Measurements from ENCODE around the gene H2AZ2.
"Not testable (repeated sequence)": the region's sequence is repeated elsewhere in the genome, so short reads cannot be mapped to it uniquely, and the experiment has no call there.

Gene H2AZ2

GRCh38 chr7:44811093-44811492 lies 36.8 kb downstream of the H2AZ2 start:
- DNase-seq = no peak

- DNase-seq = no peak
Observed at GRCh38 chr7:44808914-44809393, 38.9 kb downstream of the H2AZ2 start.

GRCh38 chr7:44805950-44806349 lies 41.9 kb downstream of the H2AZ2 start:
- no peak for DNase-seq

DNA sequence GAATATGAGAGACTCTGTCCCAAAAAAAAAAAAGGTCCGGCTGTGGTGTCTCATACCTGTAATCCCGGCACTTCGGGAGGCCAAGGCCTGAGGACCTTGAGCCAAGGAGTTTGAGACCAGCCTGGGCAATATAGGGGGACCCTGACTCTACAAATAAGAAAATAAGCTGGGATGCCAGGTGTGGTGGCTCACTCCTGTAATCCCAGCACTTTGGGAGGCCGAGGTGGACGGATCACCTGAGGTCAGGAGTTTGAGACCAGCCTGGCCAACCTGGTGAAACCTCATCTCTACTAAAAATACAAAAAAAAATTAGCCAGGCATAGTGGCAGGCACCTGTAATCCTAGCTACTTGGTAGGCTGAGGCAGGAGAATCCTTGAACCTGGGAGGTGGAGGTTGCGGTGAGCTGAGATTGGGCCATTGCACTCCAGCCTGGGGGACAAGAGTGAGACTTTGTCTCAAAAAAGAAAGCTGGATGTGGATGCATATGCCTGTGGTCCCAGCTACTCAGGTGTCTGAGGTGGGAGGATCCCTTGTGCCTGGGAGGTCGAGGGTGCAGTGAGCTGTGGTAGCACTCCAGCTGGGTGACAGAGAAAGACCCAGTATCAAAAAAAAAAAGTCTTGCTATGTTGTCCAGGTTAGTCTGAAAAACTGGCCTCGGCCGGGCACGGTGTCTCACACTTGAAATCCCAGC lies 43.9 kb downstream of the H2AZ2 start:
- DNase-seq = not testable (repeated sequence)

- no peak for DNase-seq
Observed at GRCh38 chr7:44802418-44803025, 45.4 kb downstream of the H2AZ2 start.

DNA sequence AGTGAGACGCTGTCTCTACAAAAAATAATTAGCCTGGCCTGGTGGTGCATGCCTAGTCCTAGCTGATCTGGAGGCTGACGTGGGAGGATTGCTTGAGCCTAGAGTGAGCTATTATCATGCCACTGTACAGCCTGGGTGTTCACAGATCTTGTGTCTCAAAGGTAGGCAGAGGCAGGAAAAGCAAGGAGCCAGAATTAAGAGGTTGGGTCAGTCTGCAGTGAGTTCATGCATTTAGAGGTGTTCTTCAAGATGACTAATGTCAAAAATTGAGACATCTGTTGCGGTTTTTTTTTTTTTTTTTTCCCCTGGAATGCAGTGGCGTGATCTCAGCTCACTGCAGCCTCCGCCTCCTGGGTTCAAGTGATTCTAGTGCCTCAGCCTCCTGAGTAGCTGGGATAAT lies 46.0 kb downstream of the H2AZ2 start:
- no peak for DNase-seq

DNA sequence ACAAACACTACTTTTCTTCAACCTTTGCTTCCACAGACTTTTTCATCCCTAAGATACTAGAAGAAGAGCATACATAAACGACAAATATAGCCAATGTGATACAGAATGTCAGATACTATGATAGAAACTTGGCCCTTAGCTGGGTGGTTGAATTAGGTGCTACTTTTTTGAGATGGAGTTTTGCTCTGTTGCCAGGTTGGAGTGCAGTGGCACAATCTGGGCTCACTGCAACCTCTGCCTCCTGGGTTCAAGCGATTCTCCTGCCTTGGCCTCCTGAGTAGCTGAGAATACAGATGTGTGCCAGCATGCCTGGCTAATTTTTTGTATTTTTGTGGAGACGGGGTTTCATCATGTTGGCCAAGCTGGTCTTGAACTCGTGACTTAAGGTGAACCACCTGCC lies 47.9 kb downstream of the H2AZ2 start:
- DNase-seq = no peak

DNA sequence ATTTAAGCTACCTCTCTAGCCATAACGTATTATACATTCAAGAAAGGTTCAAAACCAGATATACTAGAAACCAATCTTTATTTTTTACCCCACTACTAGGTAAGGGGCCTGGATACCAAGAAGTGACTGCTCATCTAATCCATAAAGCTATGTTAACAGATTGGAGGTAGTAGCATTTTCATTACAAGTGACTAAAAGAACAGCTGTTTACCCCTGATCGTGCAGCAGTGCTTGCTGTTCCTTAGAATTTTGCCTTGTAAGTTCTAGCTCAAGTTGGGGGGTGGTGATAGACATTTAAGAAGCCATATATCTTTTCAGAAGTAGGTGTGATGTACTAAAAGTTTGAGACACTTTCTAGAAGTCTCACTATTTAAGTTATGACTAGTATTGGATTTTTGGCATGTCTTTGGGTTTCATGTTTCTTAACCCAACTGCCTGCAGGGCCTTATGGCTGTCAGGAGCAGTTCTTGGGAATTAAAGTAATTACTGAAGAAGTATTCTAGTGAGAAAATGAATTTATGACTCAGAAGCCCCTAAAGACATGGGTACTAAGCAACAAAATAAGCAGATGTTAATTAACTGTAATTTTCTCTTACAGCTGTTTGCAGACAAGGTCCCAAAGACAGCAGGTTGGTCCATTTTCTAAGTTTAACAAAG lies 49.1 kb downstream of the H2AZ2 start:
- DNase-seq = no peak

DNA sequence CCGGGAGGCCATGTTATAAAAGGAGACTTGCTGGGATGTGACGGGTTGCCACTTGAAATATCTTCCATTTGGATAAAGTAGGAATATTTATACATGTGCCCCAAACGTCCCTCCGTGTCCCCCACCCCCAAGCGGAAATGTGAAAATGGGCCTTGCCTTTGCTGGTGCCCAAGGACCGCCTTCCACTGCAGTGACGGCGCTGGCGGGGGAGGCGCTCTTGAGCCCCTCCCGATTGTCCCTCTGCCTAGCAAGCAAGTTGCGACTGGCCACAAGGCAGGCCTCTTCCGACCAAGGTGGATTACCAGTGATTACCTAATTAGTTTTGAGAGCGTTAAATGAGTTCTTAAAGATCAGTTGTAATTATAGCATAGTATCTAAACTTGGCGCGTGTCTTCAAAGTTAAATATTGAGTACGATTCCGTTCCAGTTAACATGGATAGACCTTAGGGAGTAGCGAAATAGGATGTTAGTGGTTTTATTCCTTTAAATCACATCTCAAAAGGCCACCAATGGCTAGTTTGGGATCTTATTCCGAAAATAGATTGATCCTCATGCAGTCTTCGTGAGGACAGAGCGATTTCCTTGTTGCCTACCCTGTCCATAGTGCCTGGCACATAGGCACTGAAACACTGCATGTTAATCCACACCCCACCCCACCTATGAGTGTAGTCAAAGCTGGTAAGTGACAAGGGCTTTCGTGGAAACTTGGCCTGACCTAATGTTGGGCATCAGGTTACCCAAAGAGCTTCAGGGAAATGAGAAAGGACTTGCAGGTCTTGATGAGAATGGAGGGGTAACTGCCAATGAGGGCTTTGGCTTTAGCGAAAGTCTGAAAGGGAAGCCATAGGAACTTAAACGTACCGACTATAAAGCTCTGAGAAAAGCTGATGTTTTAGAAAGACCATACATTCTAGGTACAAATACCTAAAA lies 50.3 kb downstream of the H2AZ2 start:
- peak; percentile 52 to 76 for DNase-seq

GRCh38 chr7:44796504-44797328 lies 51.2 kb downstream of the H2AZ2 start, which contains the start of gene PPIA:
PPIA (plus strand) TSS chr7:44796681; CDS start chr7:44796725, 44 bp downstream.
- peak; percentile 77 to 84 for DNase-seq

DNA sequence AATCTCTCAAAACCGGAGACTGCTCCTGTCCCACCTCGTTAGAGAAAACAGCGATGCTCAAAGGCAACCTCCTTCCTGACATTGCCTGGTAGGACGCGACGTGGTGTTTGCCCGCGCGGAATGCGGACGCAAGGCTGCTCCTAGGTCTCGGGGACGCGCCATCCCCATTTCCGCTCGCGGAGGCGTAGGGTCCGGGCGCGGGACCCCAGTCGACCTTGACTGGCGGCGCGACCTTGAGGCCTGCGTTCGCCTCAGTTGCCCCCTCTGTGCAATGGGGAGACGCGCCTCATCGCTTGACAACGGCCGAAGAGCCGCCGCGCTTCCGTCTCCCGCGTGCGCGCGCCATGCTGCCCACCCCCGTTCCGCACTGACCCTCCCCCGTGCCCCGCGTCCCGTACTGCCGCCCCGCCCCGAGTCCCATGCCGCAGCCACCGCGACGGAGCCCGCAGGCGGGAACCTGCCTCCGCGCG lies 51.8 kb downstream of the H2AZ2 start:
- no peak for DNase-seq

- no peak for DNase-seq
Observed at GRCh38 chr7:44794331-44794730, 53.6 kb downstream of the H2AZ2 start.

- no peak for DNase-seq
Observed at GRCh38 chr7:44793919-44794318, 54.0 kb downstream of the H2AZ2 start.

GRCh38 chr7:44791278-44792219 lies 56.3 kb downstream of the H2AZ2 start:
- no peak for DNase-seq

DNA sequence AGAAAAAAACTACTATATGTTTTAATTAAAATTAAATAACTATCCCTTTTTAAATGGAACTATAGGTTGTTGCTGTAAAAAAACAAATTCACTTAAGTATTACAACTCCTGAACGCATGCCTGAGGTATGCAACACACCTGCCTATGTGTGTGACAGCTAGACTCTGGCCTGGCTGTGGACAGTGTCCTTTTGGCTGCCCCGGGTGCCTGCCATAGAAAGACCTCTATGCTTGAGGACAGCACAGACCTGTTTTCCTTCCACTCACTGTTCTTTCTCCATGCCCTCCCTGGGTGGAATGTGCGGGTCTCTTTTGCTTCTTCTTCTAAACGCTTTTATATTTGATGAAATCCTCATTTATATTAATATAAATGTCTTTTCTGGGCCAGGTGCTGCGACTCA lies 57.9 kb downstream of the H2AZ2 start:
- DNase-seq = no peak

DNA sequence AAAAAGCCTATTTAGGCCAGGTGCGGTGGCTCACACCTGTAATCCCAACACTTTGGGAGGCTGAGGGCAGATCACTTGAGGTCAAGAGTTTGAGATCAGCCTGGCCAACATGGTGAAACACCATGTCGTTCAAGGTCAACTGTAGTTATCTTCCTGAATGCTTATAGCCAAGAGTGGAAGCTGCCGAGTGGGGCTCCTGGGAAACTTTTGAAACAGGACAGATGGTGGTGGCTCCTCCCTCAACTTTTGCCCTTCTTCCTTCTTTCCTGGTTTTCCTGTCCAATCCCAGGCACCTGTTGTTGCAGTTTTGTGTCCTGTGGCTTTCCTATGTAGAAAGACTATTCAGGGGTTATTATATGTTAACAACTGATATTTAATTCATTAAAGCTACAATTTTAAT lies 60.1 kb downstream of the H2AZ2 start:
- no peak for DNase-seq

DNA sequence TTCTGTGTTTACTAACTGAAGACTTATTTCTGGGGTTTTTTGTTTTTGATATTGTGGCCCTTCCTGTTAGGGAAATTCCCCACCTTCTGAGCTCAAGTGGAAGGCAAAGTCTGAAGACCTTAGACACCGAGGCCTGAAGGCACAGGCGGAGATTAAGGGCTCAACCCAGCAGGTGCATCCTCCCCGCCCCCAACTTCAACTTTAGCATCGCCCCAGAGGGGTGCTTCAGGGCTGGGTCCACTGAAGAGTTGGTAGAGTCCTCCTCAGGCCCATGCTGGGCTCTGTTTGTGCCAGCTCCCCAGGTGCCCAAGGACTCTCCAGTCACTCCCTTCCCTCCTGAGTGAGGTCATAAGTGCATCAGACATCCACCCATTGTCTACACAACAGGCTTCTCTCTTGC lies 60.8 kb downstream of the H2AZ2 start:
- no peak for DNase-seq

- DNase-seq = not testable (repeated sequence)
Observed at GRCh38 chr7:44785218-44785617, 62.7 kb downstream of the H2AZ2 start.

GRCh38 chr7:44784364-44784763 lies 63.5 kb downstream of the H2AZ2 start:
- no peak for DNase-seq

GRCh38 chr7:44783407-44783806 lies 64.5 kb downstream of the H2AZ2 start:
- no peak for DNase-seq

DNA sequence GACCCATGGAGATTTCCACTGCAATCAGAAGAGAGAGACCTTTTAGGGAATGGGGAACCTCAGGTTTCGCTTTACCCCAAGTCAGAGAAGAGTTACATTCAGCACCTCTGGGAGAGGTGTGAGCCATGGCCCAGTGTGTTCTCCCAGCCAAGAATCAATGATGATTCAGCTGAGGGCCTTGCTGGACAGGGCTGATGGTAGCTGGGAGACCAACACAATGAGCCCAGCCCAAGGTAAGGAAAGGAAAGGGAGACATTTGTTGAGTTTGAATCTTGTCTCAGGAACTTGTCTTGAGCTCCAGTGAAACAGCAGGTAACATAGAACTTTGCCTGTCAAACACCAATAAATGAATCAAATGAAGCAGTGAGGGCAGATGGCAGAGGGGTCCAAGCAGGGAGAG lies 65.4 kb downstream of the H2AZ2 start:
- no peak for DNase-seq
